HG03342 (cell line): ENCODE data around the gene NANOS2.

ENCODE experiments used
- ATAC-seq: cut with Tn5 transposase; IDR thresholded peaks from one replicate; pipeline ENCODE4 v1.9.1; 2021; ENCODE audit warnings: mild to moderate bottlenecking, moderate library complexity; ENCODE audit not compliant: unreplicated experiment

The NANOS2 gene

GRCh38 chr19:45929247-45929646 is 14.7 kb upstream of the NANOS2 start:
- ATAC-seq: no peak

DNA sequence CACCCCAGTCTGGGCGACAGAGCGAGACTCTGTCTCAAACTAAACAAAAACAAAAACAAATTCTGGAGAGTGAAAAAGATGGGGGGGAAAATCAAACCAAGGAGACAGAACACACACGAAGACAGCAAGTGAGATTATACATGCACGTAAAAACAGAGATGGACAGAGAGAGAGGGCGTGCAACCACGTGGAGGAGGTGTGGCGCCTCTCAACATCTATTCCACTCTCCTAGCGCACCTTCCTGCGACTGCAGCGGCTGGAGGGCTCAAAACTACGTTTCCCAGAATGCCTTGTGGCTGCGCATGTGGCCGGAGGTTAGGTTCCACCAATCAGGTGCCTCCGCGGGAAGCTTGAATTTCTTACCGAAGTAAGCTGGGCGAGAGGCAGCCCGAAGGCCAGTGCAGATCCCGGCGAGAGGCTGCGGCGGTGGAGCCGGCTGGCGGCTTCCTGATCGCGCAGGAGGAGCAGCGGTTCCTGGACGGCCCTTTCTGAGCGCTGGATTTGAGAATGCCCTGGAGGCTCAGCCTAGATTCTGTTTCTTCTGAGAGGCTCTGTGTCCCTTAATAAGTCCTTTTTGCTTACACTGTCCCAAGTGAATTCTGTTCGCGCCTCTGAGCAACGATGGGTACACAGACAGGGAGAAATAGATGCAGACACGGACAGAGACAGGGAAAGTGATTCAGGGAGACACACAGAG is 13.1 kb upstream of the NANOS2 start:
- ATAC-seq: peak; percentile 82

GRCh38 chr19:45924891-45925447 is 10.4 kb upstream of the NANOS2 start:
- ATAC-seq: no peak

DNA sequence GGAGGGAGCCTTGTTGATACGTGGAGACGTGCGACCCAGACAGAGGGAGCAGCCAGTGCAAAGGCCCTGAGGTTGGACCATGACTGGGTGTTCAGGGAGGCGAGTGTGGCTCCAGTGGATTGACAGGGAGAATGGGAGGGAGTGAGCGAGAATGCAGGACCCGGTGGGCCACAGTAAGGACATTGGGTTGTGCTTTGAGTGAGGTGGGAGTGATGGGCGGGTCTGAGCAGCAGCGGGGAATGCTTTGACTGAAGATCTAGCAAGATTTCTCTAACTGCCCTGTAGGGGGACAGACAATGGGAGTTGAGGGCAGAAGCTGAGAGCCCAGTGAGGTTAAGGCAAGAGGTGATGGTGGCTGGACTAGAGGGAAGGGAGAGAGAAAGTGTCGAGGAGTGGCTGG is 7.7 kb upstream of the NANOS2 start:
- no peak for ATAC-seq

DNA sequence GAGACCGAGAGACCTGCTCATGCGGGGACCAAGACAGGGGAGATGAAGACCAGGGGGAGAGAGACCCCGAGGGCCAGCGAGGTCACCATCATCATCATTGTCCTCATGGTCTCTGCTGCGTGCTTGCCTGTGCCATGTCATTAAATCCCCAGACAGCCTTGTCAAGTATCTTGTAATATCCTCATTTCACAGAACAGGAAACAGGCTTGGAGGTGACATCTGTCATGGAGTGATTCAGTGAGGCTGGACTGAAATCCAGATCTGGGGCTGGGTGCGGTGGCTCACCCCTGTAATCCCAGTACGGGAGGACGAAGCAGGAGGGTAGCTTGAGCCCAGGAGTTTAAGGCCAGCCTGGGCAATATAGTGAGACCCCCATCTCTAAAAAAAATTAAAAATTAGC is 5.9 kb upstream of the NANOS2 start:
- ATAC-seq: no peak

DNA sequence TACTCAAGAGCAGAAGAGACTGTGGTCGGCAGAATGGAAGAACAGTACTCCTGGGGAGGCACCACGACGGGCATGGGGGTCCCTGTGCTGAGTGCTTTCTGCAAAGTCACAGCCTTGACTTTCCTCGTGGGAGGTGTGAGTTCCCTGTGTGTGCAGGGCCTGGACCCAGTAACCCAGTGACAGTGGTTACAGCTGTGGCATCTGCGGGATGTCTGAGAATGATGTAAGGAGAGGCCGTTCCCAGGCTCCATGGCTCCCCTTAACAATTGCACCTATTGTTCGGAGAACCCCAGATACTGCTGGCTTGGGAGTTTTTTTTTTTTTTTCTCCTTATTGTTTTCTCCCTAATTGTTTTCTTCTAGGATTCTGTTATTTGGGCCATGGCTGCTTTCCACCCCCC is 5.1 kb upstream of the NANOS2 start:
- ATAC-seq: no peak

DNA sequence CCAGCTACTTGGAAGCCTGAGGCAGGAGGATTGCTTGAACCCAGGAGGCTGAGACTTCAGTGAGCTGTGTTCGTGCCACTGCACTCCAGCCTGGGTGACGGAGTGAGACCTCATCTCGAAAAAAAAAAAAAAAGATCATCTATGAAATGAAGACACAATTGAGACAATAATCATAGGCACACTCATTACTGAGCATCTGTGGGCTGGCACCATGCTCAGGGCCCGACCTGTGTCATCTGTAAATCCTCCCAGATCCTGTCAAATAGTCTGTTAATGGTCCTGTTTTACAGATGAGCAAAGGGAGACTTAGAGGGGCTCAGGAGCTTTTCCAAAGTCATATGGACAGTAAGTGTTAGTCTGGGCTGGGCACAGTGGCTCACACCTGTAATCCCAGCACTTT is 4.1 kb upstream of the NANOS2 start:
- ATAC-seq: no peak

GRCh38 chr19:45917421-45918091 is 3.0 kb upstream of the NANOS2 start:
- ATAC-seq: no peak

GRCh38 chr19:45911291-45911690 is 3.3 kb downstream of the NANOS2 start:
- ATAC-seq: no peak

- no peak for ATAC-seq
Observed at GRCh38 chr19:45908956-45909355, 5.6 kb downstream of the NANOS2 start.

GRCh38 chr19:45906221-45906620 is 8.4 kb downstream of the NANOS2 start:
- ATAC-seq: no peak

GRCh38 chr19:45905011-45905410 is 9.6 kb downstream of the NANOS2 start:
- ATAC-seq: no peak

DNA sequence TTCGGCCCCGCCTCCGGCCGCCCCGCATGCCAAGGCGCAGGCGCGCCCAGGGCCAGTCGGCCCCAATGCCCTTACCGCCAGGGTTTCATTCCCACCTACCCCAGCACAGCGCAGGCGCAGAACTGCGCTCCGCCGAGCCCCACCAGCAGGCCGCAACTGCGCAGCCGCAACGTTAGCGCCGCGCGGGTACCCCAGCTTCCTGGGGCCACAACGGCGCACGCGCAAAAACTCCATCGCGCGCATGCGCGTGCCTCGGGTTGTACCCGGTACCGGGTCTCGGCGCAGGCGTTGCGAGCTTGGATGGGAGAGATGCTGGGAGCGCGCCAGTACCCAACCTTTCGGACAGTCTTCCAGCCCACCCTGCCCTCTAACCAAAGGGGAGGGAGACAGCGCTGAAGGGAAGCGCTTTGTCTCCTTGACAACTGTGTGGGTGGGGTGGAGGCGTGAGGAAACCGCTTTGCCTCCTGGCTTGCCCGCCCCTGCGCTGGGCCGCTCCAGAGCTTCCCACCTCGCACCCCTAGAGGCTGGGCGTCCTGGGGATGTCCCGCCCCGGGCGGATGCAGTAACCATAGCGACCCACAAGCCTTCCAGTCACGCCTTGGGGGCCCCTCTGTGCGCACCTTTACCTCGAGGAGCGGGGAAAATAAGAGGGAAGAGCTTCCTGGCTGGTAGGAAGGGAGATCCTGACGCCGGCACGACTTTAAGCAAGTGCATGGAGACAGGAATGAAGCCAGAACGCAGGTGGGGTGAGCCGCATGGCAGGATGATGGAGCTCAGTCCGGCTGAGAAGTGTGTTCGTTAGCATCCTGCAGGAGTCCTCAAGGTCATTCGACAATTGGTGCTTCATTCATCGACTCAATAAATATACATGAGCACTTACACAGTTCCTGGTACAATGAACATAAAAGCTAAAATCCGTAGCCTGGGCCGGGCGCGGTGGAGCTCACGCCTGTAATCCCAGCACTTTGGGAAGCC is 11.6 kb downstream of the NANOS2 start:
- peak; percentile 84 for ATAC-seq

GRCh38 chr19:45901912-45902650 is 12.5 kb downstream of the NANOS2 start, which contains the start of gene MYPOP:
Gene MYPOP, minus strand, starts transcription at chr19:45902613. Its CDS starts 840 bp downstream, at chr19:45901773.
- ATAC-seq: no peak

GRCh38 chr19:45901432-45901911 is 13.1 kb downstream of the NANOS2 start:
- no peak for ATAC-seq

DNA sequence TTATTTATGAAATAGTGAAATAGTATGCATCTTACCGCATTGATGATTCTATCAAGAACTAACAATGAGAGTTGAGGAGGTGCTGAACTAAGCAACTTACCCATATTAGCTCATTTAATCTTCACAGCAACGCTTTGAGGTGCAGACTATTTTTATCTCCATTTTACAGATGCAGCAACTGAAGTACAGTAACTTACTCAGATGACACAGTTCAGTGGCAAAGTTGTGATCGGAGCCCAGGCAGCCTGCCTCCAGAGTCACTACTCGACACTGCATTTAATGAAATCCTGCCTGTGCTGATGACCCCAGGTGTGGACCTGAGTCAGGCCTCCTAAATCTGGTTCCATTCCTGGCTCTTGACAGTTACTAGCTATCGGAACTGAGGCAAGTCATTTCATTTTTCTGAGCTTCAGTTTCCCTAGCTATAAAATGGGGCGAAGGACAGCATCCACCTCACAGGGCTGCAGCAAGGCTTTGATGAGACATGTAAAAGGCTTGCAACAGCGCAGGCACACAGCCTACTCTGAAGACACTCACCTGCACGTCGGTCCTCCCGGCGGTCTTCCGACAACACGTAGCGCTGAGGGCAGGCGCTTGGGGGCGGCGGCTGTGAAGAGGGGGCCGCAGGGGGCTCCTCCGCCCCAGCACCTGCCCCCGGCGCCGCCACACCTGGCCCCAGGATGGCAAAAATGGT is 13.7 kb downstream of the NANOS2 start:
- no peak for ATAC-seq

DNA sequence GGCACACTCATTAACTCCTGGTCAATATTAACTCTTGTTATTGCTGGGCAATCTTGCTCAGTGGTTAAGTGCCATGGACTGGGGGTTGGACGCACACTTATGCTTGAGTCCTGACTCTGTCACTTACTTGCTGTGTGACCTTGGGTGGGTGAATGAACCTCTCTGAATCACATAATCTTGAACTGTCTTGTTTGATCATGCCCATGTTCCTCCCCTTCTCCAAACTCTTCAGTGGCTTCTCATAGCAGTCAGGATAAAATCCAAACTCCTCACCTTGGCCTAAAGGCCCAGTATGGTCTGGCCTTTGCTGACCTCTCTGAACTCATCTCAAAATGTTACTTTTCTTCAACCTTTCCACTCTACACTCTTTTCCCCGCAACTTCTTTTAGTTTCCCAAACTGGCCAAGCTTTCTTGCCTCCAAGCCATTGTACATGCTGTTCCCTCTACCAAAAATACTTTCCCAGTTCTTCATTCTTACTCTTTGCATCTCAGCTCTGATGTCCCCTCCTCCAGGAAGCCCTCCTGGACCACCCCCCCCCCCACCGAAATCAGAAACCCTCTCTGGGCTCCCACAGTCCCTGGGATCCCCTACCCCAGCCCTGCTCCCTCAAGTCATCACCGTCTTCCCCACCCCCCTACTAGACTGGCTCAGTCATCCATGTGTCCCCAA is 14.5 kb downstream of the NANOS2 start:
- ATAC-seq: no peak

DNA sequence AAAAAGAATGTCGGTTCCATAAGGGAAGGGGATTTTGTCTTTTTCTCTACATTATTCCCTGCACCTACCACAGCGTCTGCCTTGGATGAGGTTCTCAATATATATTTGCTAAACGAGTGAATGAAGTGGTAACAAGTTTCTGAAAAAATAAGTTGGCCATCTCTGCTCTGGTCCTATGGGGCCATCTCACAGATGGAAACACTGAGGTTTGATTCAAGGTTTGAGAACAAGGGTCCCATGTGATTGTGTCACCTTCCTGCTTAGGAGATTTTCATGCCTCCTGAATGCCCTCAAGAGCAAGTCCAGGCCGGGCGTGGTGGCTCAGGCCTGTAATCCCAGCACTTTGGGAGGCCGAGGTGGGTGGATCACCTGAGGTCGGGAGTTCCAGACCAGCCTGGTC is 15.3 kb downstream of the NANOS2 start:
- no peak for ATAC-seq

GRCh38 chr19:45897261-45897812 is 17.2 kb downstream of the NANOS2 start:
- no peak for ATAC-seq
